Posterior cingulate gyrus (tissue), 11 donors: ENCODE data around the gene AVL9.

Source experiments
- DNase-seq, 10 donors: peaks; one replicate each; pipeline versions ENCODE4 v3.0.0 to v3.0.0-alpha.2; 2020 to 2021; ENCODE audit warnings: mixed read lengths in 3 of 10
- intact Hi-C: fragments of 100-400 bp; cut with DNase I; formaldehyde crosslinking; loops from one replicate; pipeline ENCODE4 v1.15.1; 2023

AVL9 gene

GRCh38 chr7:32531402-32531801, 36.1 kb downstream of the AVL9 start:
- DNase-seq, result no peak
- intact Hi-C loops, result no loop called here

- no peak for DNase-seq
- intact Hi-C loops, result no loop called here
Observed at GRCh38 chr7:32532086-32532485, 36.8 kb downstream of the AVL9 start.

DNA sequence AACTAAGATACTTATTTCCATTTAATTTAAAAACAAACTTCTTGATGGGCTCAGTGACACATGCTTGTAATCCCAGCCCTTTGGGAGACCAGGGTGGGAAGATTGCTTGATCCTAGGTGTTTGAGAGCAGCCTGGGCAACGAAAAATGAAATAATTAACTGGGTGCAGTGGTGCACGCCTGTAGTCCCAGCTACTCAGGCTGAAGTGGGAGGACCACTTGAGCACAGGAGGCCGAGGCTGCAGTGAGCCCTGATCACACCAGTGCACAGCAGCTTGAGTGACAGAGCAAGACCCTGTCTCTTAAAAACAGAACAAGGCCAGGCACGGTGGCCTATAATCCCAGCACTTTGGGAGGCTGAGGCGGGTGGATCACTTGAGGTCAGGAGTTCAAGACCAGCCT, 37.4 kb downstream of the AVL9 start:
- intact Hi-C loops, result no loop called here
- DNase-seq, result no peak

GRCh38 chr7:32533276-32534029, 38.2 kb downstream of the AVL9 start:
- DNase-seq, result no peak
- intact Hi-C loops, result no loop called here

DNA sequence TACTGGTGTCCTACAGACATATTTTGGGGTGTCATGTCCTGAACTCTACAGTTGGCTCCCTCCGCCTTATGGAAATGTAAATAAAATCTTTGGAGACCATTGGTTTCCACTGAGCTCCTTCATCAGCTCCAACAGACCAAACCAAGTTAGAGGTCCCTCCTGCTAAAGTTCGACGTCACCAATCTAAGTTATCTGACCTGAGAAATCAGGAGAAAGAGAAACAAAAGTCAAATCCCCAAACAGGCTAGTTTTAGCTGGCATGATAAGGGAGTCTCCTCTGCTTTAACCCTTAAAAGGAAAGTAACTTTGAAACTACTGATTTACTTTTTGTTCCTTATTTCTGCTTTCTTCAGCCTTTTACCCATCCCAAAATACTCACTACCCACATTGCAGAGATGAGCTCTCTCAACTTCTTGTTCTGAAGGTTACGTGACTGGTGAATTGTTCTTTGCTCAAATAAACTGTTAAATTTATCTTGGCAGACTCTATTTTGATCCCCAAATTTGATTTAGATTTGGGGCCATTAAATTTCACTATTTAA, 39.9 kb downstream of the AVL9 start:
- DNase-seq, result no peak
- intact Hi-C loops, result no loop called here

- intact Hi-C loops, result no loop called here
- no peak for DNase-seq
Observed at GRCh38 chr7:32536016-32536415, 40.7 kb downstream of the AVL9 start.

DNA sequence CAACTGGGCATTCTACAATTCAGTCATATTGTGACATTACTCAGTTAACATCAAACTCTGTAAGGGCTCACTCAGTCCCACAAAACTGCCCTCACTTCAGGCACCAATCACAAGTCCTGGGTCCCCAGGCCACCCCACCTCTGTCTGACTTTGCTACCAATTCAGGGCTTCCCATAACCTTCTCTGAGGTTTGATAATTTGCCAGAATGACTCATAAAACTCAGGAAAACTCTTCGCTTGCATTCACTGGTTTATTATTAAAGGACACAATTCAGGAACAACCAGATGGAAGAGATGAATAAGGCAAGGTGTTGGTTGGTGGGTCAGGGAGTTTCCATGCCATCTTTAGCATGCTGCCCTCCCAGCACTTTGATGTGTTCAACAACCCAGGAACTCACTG, 41.3 kb downstream of the AVL9 start:
- intact Hi-C loops, result no loop called here
- DNase-seq, result no peak

GRCh38 chr7:32537760-32538159, 42.5 kb downstream of the AVL9 start:
- DNase-seq, result no peak
- intact Hi-C loops, result no loop called here

DNA sequence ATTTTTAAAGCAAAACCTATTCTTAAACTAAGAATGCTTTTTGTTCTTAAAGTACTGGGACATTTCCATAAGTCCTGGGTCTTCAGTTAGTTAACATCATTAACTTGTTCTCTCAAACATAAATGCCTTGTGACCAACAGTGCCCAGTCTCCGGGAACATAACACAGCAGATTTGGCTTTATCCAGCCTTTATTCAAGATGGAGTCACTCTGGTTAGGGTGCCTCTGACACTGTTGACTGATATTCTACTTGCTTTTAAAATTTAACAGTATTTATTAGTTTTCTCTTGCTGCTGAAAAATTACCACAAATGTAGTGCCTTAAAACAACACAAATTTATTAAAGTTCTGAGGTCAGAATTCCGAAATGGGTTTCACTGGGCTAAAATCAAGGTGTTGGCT, 44.1 kb downstream of the AVL9 start:
- intact Hi-C loops, result no loop called here
- DNase-seq, result no peak

GRCh38 chr7:32539919-32540531, 44.7 kb downstream of the AVL9 start:
- DNase-seq, result no peak
- intact Hi-C loops, result no loop called here

- DNase-seq, result no peak
- intact Hi-C loops, result no loop called here
Observed at GRCh38 chr7:32542595-32542994, 47.3 kb downstream of the AVL9 start.

DNA sequence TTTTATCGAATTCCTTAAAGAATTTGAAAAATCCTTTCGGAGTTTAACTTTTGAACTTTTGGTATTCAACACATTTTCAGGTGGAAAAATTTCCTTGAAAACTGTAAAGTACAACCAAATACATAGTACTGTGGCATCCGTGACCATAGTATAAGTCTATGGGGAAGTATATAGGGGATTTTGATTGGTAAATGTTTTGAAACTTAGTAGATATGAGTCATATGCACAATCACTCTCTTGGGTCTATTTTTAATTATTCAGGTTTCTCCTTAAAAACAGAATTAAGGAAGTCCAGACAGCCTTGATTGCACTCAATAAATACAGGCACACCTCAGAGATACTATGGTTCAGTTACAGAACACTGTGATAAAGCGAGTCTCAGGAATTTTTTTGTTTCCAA, 64.2 kb downstream of the AVL9 start:
- intact Hi-C loops, result no loop called here
- DNase-seq, result no peak

GRCh38 chr7:32560075-32560474, 64.8 kb downstream of the AVL9 start:
- no peak for DNase-seq
- intact Hi-C loops, result no loop called here

- DNase-seq, result no peak
- intact Hi-C loops, result no loop called here
Observed at GRCh38 chr7:32561613-32562012, 66.3 kb downstream of the AVL9 start.

- intact Hi-C loops, result no loop called here
- no peak for DNase-seq
Observed at GRCh38 chr7:32564542-32564941, 69.3 kb downstream of the AVL9 start.

- intact Hi-C loops, result loop anchor here (5.0 kb wide), 1 partner anchor 72 kb away; the partner anchor contains the start of gene AVL9
- no peak for DNase-seq
Observed at GRCh38 chr7:32569388-32570289, 74.3 kb downstream of the AVL9 start.

DNA sequence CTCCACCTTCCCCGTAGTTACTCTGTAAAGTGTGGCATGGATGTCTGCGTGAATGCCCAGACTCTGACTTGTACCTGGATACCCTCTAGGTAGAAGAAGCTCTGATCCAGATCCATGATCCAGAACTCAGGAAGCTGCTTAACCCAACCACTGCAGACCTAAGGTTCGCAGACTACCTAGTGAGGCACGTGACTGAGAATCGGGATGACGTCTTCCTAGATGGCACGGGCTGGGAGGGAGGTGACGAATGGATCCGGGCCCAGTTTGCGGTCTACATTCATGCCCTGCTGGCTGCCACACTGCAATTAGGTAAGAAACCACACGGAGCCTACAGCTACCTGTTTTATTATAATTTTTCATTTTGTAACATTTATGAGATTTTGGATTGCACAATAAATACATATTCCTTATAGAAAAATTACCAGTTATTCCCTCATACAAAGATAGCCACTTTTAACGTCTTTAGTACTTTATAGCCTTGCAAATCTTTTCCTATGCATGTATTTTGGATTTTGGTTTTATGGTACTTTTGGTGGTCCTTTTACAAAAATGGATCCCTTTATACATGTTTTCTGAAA, 77.9 kb downstream of the AVL9 start:
- no peak for DNase-seq
- intact Hi-C loops, result loop anchor here (5.0 kb wide), 1 partner anchor 76 kb away; the partner anchor contains the start of gene AVL9

DNA sequence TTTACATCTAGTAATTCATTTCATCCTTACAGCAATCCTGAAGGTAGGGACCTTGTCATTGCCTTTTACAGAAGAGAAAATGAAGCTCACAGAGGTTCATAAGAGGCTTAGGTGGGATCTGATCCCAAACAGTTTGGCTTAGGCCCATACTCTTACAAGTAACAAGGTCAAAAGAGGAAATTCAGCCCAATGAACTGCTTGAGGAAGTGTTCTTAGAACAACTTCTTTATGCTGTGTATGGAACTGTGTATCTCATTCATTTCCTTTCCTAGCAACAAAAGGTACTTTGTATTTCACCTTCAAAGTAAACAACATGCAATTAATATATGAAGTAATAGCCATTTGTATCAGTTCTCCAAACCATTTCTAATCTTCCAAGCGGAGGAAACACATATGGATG, 79.3 kb downstream of the AVL9 start:
- no peak for DNase-seq
- intact Hi-C loops, result loop anchor here (5.0 kb wide), 1 partner anchor 77 kb away; the partner anchor contains the start of gene AVL9

DNA sequence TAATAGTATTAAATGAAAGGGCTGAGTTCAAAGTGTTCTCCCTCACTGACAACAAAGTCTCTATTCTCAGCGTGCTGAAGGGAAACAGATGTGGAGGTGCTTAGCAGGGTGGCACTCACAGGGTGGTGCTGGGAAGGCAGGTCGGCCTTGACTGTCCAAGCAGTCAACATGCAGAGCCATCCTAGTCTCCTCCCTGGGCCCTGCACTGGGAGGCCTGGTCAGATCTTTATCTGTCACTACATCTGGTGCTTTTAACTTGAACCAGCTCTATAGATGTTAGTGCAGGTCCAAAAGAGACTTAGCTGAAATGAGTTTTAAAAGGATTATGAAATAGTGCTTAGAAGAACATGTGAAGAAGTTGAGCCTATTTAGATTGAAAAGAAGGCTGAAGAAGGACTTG, 82.1 kb downstream of the AVL9 start:
- intact Hi-C loops, result no loop called here
- no peak for DNase-seq

GRCh38 chr7:32579776-32580175, 84.5 kb downstream of the AVL9 start:
- no peak for DNase-seq
- intact Hi-C loops, result no loop called here

DNA sequence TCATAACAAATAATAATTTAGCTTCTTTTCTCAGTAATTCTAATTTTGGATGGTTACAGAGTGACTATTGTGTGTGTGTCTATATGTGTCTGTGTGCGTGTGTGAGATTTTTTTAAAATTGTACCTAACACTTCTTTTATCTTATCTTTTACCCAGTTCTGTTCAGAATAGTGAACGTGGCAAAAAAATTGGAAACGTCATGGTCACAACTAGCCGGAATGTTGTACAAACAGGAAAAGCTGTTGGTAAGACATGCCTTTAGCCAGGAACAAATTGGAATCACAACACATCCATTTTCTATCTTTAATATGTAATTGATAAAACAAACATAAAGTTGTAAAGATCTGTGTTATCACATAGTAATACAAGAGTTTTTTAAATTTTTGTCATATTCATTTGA, 85.4 kb downstream of the AVL9 start:
- intact Hi-C loops, result no loop called here
- no peak for DNase-seq
